SU-DHL-6 (cell line): ENCODE data around the gene MUC6.

Source experiments
- H2AFZ ChIP-seq: fragments of 200-600 bp; sonication (generic); 2 replicates; pipeline ENCODE4 v1.6.1; 2014; ENCODE audit warnings: low read depth, mild to moderate bottlenecking, moderate library complexity, mixed read lengths, antibody characterized with exemption, low read length; ENCODE audit not compliant: severe bottlenecking
- H3F3A ChIP-seq: fragments of 200-600 bp; shearing (Covaris generic); 2 replicates; pipeline ENCODE4 v1.6.0; 2016; ENCODE audit warnings: antibody characterized with exemption, mild to moderate bottlenecking; ENCODE audit not compliant: insufficient read depth
- H3K27ac ChIP-seq: fragments of 200-600 bp; sonication (generic); 2 replicates; pipeline ENCODE4 v1.5.1; 2016; ENCODE audit warnings: low read depth, mild to moderate bottlenecking, low read length, moderate library complexity, mixed read lengths
- H3K27me3 ChIP-seq: fragments of 200-600 bp; sonication (generic), shearing (Covaris generic); 2 replicates; pipeline ENCODE4 v1.6.0; 2014; ENCODE audit warnings: mild to moderate bottlenecking, low read length
- H3K36me3 ChIP-seq: fragments of 200-600 bp; sonication (generic); 2 replicates; pipeline ENCODE4 v1.6.1; 2014; ENCODE audit warnings: mild to moderate bottlenecking, low read length, mixed read lengths
- H3K4me2 ChIP-seq: fragments of 300-600, 200-600 bp; shearing (Covaris generic), sonication (generic); 2 replicates; pipeline ENCODE4 v1.6.0; 2014; ENCODE audit warnings: low read length, low read depth, mild to moderate bottlenecking; ENCODE audit not compliant: poor library complexity, severe bottlenecking
- H3K4me3 ChIP-seq: fragments of 200-600 bp; sonication (generic); 2 replicates; pipeline ENCODE4 v1.5.1; 2014; ENCODE audit warnings: antibody characterized with exemption, low read length, mild to moderate bottlenecking, mixed read lengths; ENCODE audit not compliant: insufficient read depth, poor library complexity, severe bottlenecking
- H3K79me2 ChIP-seq: fragments of 200-600 bp; sonication (generic); 2 replicates; pipeline ENCODE4 v1.6.1; 2014; ENCODE audit warnings: mild to moderate bottlenecking, low read length, moderate library complexity; ENCODE audit not compliant: insufficient read depth
- H3K9ac ChIP-seq: fragments of 200-600 bp; sonication (generic); 2 replicates; pipeline ENCODE4 v1.7.0; 2014; ENCODE audit warnings: mild to moderate bottlenecking, low read length
- H3K9me2 ChIP-seq: fragments of 200-600 bp; sonication (generic); replicated peaks from 2 replicates; pipeline ENCODE4 v1.6.1; 2014; ENCODE audit warnings: low read length; ENCODE audit not compliant: insufficient read depth
- H3K9me3 ChIP-seq: fragments of 200-600 bp; sonication (generic); 2 replicates; pipeline ENCODE4 v1.6.1; 2014; ENCODE audit warnings: low read length, mixed read lengths; ENCODE audit not compliant: insufficient read depth
- H4K20me1 ChIP-seq: fragments of 200-600 bp; sonication (generic); 2 replicates; pipeline ENCODE4 v1.6.1; 2014; ENCODE audit warnings: low read depth, mild to moderate bottlenecking, antibody characterized with exemption, low read length, moderate library complexity, mixed read lengths
- EZH2phosphoT487 ChIP-seq: fragments of 200-600 bp; sonication (generic), shearing (Covaris generic); conservative IDR thresholded peaks from 2 replicates; pipeline ENCODE4 v1.6.1; 2018; ENCODE audit warnings: mild to moderate bottlenecking, antibody characterized with exemption, low read length, moderate library complexity, mixed read lengths
- TF ChIP-seq, protein P1 (sequence below): fragments of 200-600 bp; sonication (generic); IDR thresholded peaks from one replicate; pipeline ENCODE4 v1.5.1; 2017; ENCODE audit warnings: antibody characterized with exemption, mild to moderate bottlenecking, low read length, moderate library complexity; ENCODE audit not compliant: insufficient read depth, poor library complexity, severe bottlenecking

The MUC6 gene

DNA sequence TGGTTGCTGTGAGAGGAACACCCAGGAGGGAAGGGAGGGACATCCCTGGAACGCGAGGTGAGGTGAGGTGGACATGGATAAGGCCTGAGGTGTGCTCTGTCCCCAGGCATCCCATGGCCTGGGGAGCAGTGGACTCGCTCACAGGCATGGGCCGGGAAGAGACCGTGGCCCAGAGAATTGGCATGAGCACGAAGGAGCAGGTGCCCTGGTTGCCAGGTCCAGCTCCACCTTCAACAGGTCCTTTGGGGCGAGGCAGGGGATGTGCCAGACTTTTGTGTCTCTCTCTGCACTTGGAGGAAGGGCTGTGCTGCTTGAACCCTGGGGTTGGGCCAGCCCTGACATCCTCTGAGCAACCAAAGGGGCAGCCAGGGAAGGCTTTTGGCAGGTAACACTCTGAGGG lies 21.5 kb downstream of the MUC6 start:
- no peaks in the 10 kb centered on the region for H3K79me2 ChIP-seq
- H2AFZ ChIP-seq, result no peak overlapping the region
- H3K9me2 ChIP-seq, result no peaks in the 10 kb centered on the region
- H3F3A ChIP-seq, result no peaks in the 10 kb centered on the region
- no peak overlapping the region for H3K4me2 ChIP-seq
- H3K27me3 ChIP-seq, result no peaks in the 10 kb centered on the region
- no peak overlapping the region for H3K27ac ChIP-seq
- H3K9me3 ChIP-seq, result no peaks in the 10 kb centered on the region
- TF ChIP-seq, protein P1, sequence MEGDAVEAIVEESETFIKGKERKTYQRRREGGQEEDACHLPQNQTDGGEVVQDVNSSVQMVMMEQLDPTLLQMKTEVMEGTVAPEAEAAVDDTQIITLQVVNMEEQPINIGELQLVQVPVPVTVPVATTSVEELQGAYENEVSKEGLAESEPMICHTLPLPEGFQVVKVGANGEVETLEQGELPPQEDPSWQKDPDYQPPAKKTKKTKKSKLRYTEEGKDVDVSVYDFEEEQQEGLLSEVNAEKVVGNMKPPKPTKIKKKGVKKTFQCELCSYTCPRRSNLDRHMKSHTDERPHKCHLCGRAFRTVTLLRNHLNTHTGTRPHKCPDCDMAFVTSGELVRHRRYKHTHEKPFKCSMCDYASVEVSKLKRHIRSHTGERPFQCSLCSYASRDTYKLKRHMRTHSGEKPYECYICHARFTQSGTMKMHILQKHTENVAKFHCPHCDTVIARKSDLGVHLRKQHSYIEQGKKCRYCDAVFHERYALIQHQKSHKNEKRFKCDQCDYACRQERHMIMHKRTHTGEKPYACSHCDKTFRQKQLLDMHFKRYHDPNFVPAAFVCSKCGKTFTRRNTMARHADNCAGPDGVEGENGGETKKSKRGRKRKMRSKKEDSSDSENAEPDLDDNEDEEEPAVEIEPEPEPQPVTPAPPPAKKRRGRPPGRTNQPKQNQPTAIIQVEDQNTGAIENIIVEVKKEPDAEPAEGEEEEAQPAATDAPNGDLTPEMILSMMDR, result no peak
- no peak overlapping the region for H3K4me3 ChIP-seq
- no peaks in the 10 kb centered on the region for H3K36me3 ChIP-seq
- no peaks in the 10 kb centered on the region for H4K20me1 ChIP-seq
- H3K9ac ChIP-seq, result no peak overlapping the region

DNA sequence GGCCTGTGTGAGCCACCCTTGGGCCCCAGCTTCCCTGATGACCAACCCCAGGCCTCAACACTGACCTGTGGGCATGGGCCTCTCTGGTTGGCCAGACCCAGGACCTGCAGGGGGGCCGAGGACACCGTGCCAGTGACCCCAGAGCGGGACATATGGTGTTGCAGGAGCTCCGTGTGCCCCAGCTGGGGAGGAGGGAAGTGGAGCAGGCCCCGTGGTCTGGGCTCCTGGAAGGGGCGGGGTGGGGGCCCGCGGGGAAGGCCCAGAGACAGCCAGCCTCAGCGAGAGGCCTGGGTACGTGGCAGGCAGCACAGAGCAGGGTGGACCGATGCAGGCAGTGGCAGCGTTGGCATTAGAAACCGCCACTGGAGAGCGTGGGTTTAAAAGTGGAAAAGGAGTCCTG lies 22.2 kb downstream of the MUC6 start:
- Histone ChIP-seq H3K9me3 (no peaks in the 10 kb centered on the region), H3K36me3 (no peaks in the 10 kb centered on the region), H3K27ac (no peak overlapping the region), H3K9ac (no peak overlapping the region), H3K4me2 (no peak overlapping the region), H2AFZ (no peak overlapping the region), H3K9me2 (no peaks in the 10 kb centered on the region), H3F3A (no peaks in the 10 kb centered on the region), H3K79me2 (no peaks in the 10 kb centered on the region), H3K27me3 (no peaks in the 10 kb centered on the region), H4K20me1 (no peaks in the 10 kb centered on the region), H3K4me3 (no peak overlapping the region)
- TF ChIP-seq, protein P1, result no peak
- TF ChIP-seq EZH2phosphoT487, result no peak

GRCh38 chr11:1013631-1013935 lies 22.9 kb downstream of the MUC6 start:
- no peak overlapping the region for H3K4me3 ChIP-seq
- H3K79me2 ChIP-seq, result no peaks in the 10 kb centered on the region
- no peak overlapping the region for H2AFZ ChIP-seq
- H3K27ac ChIP-seq, result no peak overlapping the region
- no peaks in the 10 kb centered on the region for H3F3A ChIP-seq
- H3K4me2 ChIP-seq, result no peak overlapping the region
- H3K36me3 ChIP-seq, result no peaks in the 10 kb centered on the region
- no peaks in the 10 kb centered on the region for H3K9me2 ChIP-seq
- no peaks in the 10 kb centered on the region for H3K9me3 ChIP-seq
- no peaks in the 10 kb centered on the region for H4K20me1 ChIP-seq
- no peak overlapping the region for H3K9ac ChIP-seq
- no peaks in the 10 kb centered on the region for H3K27me3 ChIP-seq
- TF ChIP-seq EZH2phosphoT487, result no peak
- TF ChIP-seq, protein P1, result no peak
